ENCODE data around the gene SOS2. TPM values are rescaled to one million over a fixed set of nuclear protein-coding genes. Genes with fewer than 3 reads are reported as not detected.

Gene SOS2
- 10 to 100 TPM; 43.4 to 69.9 (median 57.9) TPM for total RNA-seq

DNA sequence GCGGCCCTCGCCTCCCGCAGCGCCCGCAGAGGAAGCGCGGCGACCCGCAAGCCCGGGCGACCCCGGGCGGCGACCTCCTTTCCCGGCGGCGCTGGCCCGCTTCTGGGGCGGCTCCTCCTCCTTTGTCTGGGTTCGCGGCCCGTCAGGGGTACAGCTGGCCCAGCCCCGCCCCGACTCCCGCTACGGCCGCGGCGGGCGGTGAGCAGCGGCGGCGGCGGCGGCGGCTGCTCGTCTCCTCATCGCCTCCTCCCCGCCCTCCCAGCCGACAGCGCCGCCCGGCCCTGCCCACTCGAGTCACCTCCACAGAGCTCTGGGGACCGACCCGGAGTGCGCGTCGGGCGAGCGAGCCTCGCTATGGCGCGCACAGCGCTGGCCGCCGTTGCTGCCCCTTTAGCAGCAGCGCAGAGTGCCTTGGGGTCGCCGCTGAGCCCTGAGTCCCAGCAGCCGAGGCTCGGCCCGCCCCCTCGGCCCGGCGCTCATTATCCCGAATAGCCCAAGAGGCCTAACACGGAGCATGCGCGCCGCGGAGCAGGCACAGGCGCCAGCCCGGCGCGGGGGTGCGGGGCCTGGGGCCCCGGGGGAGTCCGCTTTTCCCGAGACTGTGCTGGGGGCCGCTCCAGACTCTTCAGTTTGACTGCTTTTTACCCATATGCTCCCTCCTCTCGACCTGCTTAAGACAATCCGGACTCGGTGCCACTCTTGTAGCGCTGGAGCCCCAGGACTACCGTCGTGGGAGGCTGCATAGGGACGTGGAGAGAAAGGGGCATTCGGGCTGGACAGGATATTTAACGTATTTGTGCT, at the start of gene SOS2:
Gene SOS2 (minus strand): TSS at position 104 of the 801 bp plus-strand sequence. CDS start 295 bp downstream, outside the sequence.
- peak; percentile 90 to 91 for DNase-seq
- Histone ChIP-seq H3K4me3 (replicated peaks in 1 of 3) (peak within 1 kb of the TSS; percentile 57 to 87 (median 65)), H3K9me3 (no peaks in the 10 kb centered on the region), H3K36me3 (no peaks in the 10 kb centered on the region), H3K27ac (peak within 1 kb of the TSS; percentile 78 to 99 (median 94)), H3K4me1 (peaks cover 30 to 31% of the 10 kb centered on the region in 2 donors), H3K27me3 (no peaks in the 10 kb centered on the region)
- peak in 1 of 6 experiments; percentile 8 for TF ChIP-seq CTCF (IDR thresholded peaks at IDR 0.05)
- TF ChIP-seq POLR2A (IDR thresholded peaks at IDR 0.05): peak; percentile 58 to 94
- intact Hi-C loops (cut with DNase I): loop anchor here (10.0 kb wide), 1 partner anchor 73 kb away; no protein-coding TSS in a partner anchor
- 0 to 3% methylated on average over 12 to 25 of the region's 90 CpGs for WGBS, 2 donors

DNA sequence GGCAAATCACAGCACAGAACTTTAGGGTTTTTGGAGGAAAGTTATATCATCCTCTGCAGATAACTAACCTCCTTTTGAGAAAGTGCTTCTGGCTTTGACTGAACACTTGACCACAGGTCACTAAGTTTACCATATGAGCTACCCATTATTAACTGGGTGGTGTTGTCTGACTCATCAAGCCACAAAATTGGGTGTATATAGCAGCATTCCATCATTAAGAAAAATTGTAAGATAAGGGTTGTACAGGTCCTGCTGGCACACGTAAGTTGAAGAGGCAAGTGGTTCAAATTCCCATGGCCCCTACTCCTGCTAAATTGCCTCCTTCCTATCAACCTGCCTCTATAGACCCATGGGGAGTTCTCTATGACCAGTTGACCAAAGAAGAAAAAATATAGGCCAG, 41.1 kb upstream of the SOS2 start:
- WGBS, 2 donors: 94 to 100% methylated on average over 1 of the region's 1 CpG
- Histone ChIP-seq H3K27me3 (no peaks in the 10 kb centered on the region), H3K4me3 (replicated peaks in 1 of 3) (no peak overlapping the region), H3K27ac (no peak overlapping the region), H3K9me3 (no peaks in the 10 kb centered on the region), H3K4me1 (no peaks in the 10 kb centered on the region), H3K36me3 (no peaks in the 10 kb centered on the region)
- no peak for TF ChIP-seq CTCF (IDR thresholded peaks at IDR 0.05)
- TF ChIP-seq POLR2A (IDR thresholded peaks at IDR 0.05): no peak
- DNase-seq: no peak
- intact Hi-C loops (cut with DNase I): no loop called here

GRCh38 chr14:50270932-50271331, 39.6 kb upstream of the SOS2 start:
- 94 to 96% methylated on average over 6 of the region's 6 CpGs for WGBS, 2 donors
- no peak overlapping the region for H3K27ac ChIP-seq
- H3K4me1 ChIP-seq: no peaks in the 10 kb centered on the region
- H3K4me3 ChIP-seq (replicated peaks in 1 of 3): no peak overlapping the region
- no peak for TF ChIP-seq CTCF (IDR thresholded peaks at IDR 0.05)
- no peaks in the 10 kb centered on the region for H3K36me3 ChIP-seq
- no peak for DNase-seq
- H3K9me3 ChIP-seq: no peaks in the 10 kb centered on the region
- no peaks in the 10 kb centered on the region for H3K27me3 ChIP-seq
- intact Hi-C loops (cut with DNase I): no loop called here

- no peaks in the 10 kb centered on the region for H3K36me3 ChIP-seq
- no peak overlapping the region for H3K4me3 ChIP-seq (replicated peaks in 1 of 3)
- no peaks in the 10 kb centered on the region for H3K9me3 ChIP-seq
- DNase-seq: no peak
- H3K27me3 ChIP-seq: no peaks in the 10 kb centered on the region
- H3K4me1 ChIP-seq: no peaks in the 10 kb centered on the region
- TF ChIP-seq POLR2A (IDR thresholded peaks at IDR 0.05) (no peak), CTCF (IDR thresholded peaks at IDR 0.05) (no peak)
- H3K27ac ChIP-seq: no peak overlapping the region
- intact Hi-C loops (cut with DNase I): no loop called here
These were observed 33.7 kb upstream of the SOS2 start for GRCh38 chr14:50265029-50265428.

GRCh38 chr14:50263321-50263720, 31.9 kb upstream of the SOS2 start:
- no peaks in the 10 kb centered on the region for H3K9me3 ChIP-seq

More at GRCh38 chr14:50263321-50263720, 31.9 kb upstream of the SOS2 start:
- Histone ChIP-seq H3K4me3 (replicated peaks in 1 of 3) (no peak overlapping the region), H3K27ac (no peak overlapping the region), H3K36me3 (no peaks in the 10 kb centered on the region), H3K4me1 (no peaks in the 10 kb centered on the region), H3K27me3 (no peaks in the 10 kb centered on the region)
- 86 to 91% methylated on average over 4 of the region's 4 CpGs for WGBS, 2 donors
- intact Hi-C loops (cut with DNase I): no loop called here
- TF ChIP-seq POLR2A (IDR thresholded peaks at IDR 0.05) (no peak), CTCF (IDR thresholded peaks at IDR 0.05) (no peak)
- DNase-seq: no peak
